PC-3 (cell line): ENCODE results near the gene PSRC1.

Experiments used
- EZH2 ChIP-seq: fragments of 300-600 bp; sonication (generic); IDR thresholded peaks from one replicate; pipeline ENCODE4 v1.6.1; 2017; ENCODE audit warnings: antibody characterized with exemption, mild to moderate bottlenecking, low read length; ENCODE audit not compliant: unreplicated experiment
- EZH2phosphoT487 ChIP-seq: fragments of 300-600 bp; sonication (generic); IDR thresholded peaks from 2 replicates; pipeline ENCODE4 v1.6.1; 2018; ENCODE audit warnings: mild to moderate bottlenecking, antibody characterized with exemption, low read length, borderline replicate concordance
- TF ChIP-seq, protein P1 (sequence below): fragments of 300-600 bp; sonication (generic); conservative IDR thresholded peaks from 2 replicates; pipeline ENCODE4 v1.5.1; 2017; ENCODE audit warnings: antibody characterized with exemption, low read depth, mild to moderate bottlenecking, low read length

DNA sequence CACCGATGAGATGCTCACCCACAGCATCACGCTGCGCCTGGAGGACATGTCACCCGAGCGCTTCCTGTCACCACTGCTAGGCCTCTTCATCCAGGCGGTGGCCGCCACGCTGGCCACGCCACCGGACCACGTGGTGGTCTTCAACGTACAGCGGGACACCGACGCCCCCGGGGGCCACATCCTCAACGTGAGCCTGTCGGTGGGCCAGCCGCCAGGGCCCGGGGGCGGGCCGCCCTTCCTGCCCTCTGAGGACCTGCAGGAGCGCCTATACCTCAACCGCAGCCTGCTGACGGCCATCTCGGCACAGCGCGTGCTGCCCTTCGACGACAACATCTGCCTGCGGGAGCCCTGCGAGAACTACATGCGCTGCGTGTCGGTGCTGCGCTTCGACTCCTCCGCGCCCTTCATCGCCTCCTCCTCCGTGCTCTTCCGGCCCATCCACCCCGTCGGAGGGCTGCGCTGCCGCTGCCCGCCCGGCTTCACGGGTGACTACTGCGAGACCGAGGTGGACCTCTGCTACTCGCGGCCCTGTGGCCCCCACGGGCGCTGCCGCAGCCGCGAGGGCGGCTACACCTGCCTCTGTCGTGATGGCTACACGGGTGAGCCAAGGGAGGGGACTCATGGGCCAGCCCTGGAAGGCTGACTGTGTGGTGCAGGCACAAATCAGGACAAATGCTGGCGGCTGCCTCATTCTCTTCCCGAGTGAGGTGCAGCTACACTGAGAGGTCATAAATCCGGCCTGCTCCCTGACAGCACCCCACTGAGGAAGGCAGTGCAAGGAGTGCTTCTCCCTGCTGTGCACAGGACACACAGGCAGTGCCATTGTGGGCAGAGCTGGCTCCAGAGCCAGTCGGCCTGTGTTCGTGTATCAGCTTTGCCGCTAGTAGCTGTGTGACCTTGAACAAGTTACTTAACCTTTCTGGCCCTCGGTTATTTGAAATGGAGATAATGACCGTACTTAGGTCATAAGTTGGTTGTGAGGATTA lies 24.2 kb downstream of the PSRC1 start:
- TF ChIP-seq, protein P1, sequence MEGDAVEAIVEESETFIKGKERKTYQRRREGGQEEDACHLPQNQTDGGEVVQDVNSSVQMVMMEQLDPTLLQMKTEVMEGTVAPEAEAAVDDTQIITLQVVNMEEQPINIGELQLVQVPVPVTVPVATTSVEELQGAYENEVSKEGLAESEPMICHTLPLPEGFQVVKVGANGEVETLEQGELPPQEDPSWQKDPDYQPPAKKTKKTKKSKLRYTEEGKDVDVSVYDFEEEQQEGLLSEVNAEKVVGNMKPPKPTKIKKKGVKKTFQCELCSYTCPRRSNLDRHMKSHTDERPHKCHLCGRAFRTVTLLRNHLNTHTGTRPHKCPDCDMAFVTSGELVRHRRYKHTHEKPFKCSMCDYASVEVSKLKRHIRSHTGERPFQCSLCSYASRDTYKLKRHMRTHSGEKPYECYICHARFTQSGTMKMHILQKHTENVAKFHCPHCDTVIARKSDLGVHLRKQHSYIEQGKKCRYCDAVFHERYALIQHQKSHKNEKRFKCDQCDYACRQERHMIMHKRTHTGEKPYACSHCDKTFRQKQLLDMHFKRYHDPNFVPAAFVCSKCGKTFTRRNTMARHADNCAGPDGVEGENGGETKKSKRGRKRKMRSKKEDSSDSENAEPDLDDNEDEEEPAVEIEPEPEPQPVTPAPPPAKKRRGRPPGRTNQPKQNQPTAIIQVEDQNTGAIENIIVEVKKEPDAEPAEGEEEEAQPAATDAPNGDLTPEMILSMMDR: no peak
- TF ChIP-seq EZH2phosphoT487 (no peak), EZH2 (no peak)
